SHP77 (cell line): ENCODE data around the gene MAN2A1.

Experiments
- DNase-seq, 2 experiments: peaks; one replicate each; lab custom pipeline; 2025; lab: John Stamatoyannopoulos, UW

The MAN2A1 gene

GRCh38 chr5:109689740-109690241 is at the start of gene MAN2A1:
MAN2A1 (plus strand) TSS chr5:109689927; CDS start chr5:109690418, 491 bp downstream.
- peak; percentile 41 to 70 for DNase-seq

- DNase-seq = no peak
Observed at GRCh38 chr5:109640976-109641375, 48.8 kb upstream of the MAN2A1 start.

- no peak for DNase-seq
Observed at GRCh38 chr5:109643791-109644350, 45.9 kb upstream of the MAN2A1 start.

- DNase-seq = no peak
Observed at GRCh38 chr5:109644829-109645228, 44.9 kb upstream of the MAN2A1 start.

DNA sequence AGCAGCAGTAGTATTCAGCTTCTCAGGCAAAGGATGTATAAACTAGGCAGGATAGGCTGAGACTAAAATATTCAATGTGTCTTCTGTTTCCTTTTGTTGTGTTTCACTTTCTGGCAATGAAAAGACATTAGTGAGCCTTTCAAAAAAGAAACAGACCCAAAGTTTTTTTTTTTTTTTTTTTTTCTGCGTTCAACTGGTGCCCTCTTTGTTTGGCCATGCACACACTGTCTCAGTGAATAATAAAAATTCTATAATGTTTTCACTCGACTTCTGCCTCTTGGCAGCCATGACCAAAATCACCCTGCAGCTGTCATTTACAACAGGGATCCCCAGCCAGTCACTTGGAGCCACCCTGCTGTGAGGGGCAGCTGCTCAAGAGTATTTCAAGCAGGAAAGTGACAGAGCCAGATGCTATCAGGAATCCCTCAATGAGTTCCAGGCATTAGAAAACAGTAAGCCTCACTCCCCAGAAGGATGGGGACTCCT is 44.0 kb upstream of the MAN2A1 start:
- DNase-seq = peak in 1 of 2 experiments; percentile 13

DNA sequence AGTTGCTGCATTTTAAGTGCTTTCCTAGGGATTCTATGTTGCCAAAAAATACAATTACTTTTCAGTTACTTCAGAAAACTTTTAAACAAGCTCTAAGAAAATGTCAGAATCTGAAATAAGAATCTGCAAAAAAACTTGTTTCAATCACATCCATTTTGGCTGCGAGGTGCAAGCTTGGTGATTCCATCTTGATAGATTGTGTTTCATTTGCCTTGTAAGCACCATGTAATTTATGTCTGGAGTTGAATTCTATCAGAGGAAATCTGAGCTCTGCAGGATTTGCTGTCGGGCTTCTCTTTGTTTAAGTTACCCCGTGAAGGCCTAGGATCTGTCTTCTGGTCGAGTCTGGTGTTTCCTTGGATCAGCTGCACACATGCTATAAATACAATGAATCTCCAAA is 40.4 kb upstream of the MAN2A1 start:
- DNase-seq = no peak

DNA sequence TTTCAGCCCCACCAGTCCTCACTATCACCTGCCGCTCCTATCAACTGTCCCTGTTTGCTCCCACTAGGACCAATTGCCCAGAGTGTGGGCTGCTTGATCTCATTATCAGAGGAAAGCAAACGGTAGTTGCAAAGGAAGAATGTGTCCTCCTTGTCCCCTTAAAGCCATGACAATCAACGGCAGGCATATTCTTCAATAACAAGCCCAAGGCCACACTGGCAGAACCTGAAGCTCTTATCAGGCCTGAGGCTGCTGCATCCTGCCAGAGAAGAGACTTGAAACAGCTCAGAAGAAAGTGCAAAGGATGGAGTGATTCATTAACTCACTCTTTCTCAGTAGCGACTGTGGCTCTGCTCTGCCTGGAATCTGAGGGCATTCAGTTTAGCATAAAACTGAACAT is 39.2 kb upstream of the MAN2A1 start:
- no peak for DNase-seq

GRCh38 chr5:109652096-109652495 is 37.6 kb upstream of the MAN2A1 start:
- no peak for DNase-seq

- no peak for DNase-seq
Observed at GRCh38 chr5:109653042-109653441, 36.7 kb upstream of the MAN2A1 start.

DNA sequence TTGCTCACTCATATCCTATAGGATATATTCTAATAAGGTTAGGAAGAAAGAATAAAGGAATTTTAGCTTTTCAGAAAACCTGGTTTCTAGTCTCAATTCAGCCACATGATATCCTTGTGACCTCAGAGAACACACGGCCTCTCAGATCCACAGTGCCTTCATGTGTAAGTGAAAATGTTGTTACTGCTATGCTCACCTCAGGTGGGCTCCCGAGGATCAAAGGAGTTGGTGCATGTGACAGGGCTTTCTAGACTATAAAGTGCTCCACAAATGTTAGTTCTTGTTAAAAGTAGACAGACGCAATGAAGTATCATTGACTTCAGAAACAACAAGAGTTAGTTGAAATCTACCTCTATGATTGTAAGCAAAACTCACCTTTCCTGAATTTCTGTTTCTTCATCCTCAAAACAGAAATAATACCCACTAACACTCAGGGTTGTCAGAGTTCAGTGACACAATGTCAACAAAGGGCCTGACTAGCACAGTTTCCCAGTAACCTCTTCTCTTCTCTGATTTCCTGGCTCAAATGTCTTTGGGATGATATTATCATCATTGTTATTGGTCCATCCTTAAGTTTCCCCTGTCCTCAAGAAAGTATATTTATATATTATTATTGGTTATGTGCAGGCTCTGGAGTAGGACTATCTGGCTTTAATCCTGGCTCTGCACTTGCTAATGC is 36.0 kb upstream of the MAN2A1 start:
- DNase-seq = no peak

DNA sequence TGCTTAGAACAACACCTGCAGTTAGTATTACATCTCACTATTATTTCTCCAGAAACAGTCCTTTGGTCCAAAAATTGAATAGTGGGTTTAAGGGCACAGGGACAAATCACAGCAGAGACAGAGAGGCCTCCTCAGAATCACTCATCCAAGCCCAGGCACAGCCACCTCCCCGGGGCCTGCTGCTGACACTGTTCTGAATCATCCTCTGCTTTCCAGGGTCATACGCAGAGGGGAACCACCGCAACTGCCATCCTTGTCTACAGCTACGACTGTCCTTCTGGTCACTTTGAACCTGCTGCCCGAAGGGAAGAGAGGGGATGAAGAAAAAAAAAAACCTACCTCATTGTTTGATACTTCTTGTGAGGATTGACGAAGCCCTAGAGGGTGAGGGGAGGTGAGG is 35.3 kb upstream of the MAN2A1 start:
- DNase-seq = no peak

DNA sequence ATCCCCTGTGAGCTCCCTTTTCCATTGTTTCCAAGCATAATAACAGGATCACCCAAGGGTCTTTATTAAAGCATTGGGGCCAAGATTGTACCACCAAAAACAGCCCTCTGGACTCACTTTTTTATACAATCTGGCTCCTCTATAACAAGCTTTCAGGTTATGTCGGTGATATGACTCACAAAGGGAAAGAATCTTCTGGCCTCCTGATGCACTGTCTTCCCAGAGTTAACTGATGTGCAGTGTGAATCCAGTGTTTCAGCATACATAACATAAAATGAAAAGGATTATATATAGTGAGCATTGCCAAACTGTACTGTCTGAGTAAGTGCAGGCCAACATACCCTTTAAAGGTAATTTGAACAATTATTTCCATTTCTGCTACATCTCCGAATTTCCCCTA is 33.9 kb upstream of the MAN2A1 start:
- no peak for DNase-seq

GRCh38 chr5:109656829-109657228 is 32.9 kb upstream of the MAN2A1 start:
- DNase-seq = no peak

- DNase-seq = no peak
Observed at GRCh38 chr5:109659901-109660300, 29.8 kb upstream of the MAN2A1 start.

- no peak for DNase-seq
Observed at GRCh38 chr5:109660301-109660700, 29.4 kb upstream of the MAN2A1 start.

DNA sequence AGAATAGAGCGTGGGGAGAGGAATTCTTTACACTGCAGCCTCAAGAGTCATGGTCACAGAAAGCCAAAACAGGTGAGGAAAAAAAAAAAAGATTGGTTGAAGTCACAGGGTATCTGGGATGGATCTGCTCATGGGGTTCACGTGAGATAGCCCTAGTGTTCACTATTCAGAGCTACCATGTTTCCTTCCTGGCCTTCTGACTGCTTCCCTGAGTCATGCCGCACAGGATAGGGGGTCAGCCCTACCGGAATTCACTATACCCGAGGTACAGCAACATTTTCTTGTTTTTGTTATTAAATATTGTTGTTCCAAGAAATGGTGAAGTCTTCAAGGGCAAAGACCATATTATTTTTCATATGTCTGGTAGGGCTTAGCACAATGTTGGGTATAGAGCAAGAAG is 21.5 kb upstream of the MAN2A1 start:
- no peak for DNase-seq

DNA sequence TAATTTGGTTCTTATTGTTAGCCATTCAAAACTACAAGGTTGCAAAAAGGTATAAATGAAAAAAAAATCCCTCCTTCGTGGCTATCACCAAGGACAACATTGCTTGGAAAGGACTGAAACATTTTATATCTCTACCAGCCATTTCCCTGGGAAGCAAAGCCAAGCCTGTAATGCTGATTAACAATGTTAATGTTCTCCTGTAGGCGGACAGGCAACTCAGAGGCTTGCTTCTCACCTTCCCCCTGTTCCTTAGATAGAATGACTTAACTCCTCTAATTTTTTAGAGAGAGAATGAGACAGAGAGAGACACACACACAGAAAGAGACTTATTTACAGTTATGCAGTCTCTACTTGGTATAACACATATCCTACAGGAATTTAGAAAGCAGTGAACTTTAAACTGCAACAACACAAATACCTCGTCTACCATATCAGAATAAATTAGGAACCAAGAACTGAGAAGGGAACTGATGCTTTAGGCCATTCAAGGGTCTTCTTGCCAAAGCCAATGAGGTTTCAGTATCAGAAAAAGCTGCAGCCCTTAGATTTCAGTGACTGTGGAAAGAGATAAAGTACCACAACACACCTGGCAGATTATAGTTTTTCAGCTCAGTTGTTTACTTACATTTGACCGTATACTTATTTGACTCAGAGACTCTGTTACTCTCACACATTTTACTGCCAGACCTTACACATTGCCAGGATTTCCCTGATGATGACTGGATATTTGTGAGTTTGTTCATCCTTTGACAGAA is 20.9 kb upstream of the MAN2A1 start:
- no peak for DNase-seq

- DNase-seq = no peak
Observed at GRCh38 chr5:109669991-109670706, 19.6 kb upstream of the MAN2A1 start.

- no peak for DNase-seq
Observed at GRCh38 chr5:109671136-109671535, 18.6 kb upstream of the MAN2A1 start.

GRCh38 chr5:109674596-109674995 is 15.1 kb upstream of the MAN2A1 start:
- DNase-seq = no peak

DNA sequence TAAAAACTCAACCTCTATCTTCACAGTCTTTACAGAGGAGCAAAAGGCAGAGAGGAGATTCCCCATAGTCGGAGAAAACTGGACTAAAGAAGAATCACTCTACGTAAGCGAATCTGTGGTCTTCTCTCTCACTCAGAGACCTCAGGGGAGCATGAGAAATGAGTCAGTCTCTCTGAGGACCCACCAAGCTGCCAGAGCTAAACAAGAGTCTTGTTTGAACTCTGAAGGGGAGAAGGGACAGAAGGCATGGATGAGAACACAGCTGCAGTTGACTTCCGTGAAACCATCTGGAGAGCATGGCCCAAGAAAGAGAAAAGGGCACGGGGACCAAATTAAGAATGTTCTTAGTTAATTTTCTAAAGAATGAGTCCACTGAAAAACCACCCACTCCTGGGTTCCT is 12.8 kb upstream of the MAN2A1 start:
- DNase-seq = no peak

- no peak for DNase-seq
Observed at GRCh38 chr5:109678447-109678846, 11.3 kb upstream of the MAN2A1 start.
